Measurements from ENCODE around the gene MYO10. TPM values are rescaled to one million over a fixed set of nuclear protein-coding genes. Genes with fewer than 3 reads are reported as not detected.

Gene MYO10
- total RNA-seq (2021; fragmentation: NEBNext Ultra II Directional; extraction: Animal tissue kit (Norgen Biotek cat#: 25700)) (107 and 114 TPM in 2 replicates), polyA plus RNA-seq (2011; rRNA removed) (21.5 and 47.9 TPM in 2 replicates), polyA minus RNA-seq (2011; rRNA and poly(A)+ RNA removed) (70.3 and 76.3 TPM in 2 replicates)
- polyA plus RNA-seq (2011; cell fraction: cytosol; rRNA removed), result 40.4 TPM
- polyA plus RNA-seq (2011; cell fraction: nucleus; rRNA removed), result 83.2 TPM
- 68.8 to 86.4 TPM (median 79.6 TPM) in 4 replicates for polyA plus RNA-seq (2012, experiment 1 of 2)
- 9.5 TPM for polyA plus RNA-seq (2012, experiment 2 of 2)
- polyA plus RNA-seq (2013, experiment 1 of 2), result 50.2 TPM
- 46.3 TPM for polyA plus RNA-seq (2013, experiment 2 of 2)
- 69.5 TPM for polyA minus RNA-seq (2011; cell fraction: cytosol; rRNA and poly(A)+ RNA removed)
- polyA minus RNA-seq (2011; cell fraction: nucleus; rRNA and poly(A)+ RNA removed), result 106 TPM
- long read RNA-seq, experiment 1, partial matches to known transcripts, result 101 of 109 reads
- long read RNA-seq, experiment 1, other reads (novel, unspliced or antisense), result 8 of 109 reads
- long read RNA-seq, experiment 2, full-length matches to known transcripts, result 2 of 12 reads
- long read RNA-seq, experiment 2, partial matches to known transcripts, result 10 of 12 reads
- long read RNA-seq, experiment 2, other reads (novel, unspliced or antisense), result 0 of 12 reads

DNA sequence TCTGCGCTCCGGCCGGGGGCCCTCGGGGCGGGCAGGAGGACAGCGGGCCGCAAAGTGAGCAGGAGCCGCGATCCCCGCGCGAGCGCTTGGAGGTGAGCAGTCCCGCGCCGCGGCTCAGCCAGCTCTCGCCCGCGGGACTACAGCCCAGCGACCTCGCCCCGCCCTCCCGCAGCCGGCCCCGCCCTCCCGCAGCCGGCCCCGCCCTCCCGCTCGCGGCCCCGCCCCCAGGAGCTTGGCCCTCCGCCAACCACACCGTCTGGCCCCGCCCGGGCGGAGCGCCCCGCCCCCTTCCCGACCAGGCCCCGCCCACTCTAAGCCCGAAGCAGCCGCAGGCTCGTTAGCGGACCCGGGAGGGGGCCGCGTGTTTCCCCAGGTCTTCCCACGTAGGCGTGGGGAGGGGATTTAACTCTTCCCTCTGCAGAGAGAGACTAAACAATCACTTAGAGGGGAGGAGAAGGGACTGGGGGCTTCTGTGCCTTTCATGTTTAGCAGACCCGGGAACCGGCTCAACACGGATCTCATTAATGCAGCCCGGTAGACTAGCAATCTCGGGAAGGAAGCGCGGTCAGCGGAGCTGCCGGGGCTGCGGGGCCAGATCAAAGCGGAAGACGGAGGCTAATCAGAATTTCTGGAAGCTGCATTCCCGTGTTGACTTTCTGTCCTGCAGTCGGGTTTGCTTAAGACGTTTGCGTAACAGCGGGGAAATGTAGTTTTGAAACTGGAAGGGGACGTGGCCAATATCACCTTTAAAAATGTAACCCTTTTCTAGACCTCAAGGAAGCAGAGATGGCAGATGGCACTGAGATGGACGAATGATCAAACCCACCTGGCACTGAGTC lies at the start of gene MYO10:
MYO10 (minus strand) TSS at position 139 of the 839 bp plus-strand sequence. CDS start 480 bp downstream, outside the sequence.
- Histone ChIP-seq H2BK5ac (ENCODE audit: low read depth, low read length) (no peak within 1 kb of the TSS; the same call in 1 of the 2 replicates), H3K9ac (replicated peaks in 1 of 4; ENCODE audit: extremely low read depth in 1 of 4, low read depth in 3 of 4, low read length in 3 of 4) (peak within 1 kb of the TSS; percentile 44 to 85 (median 80); a peak in 6 of 7 replicates), H2BK12ac (ENCODE audit: low read depth, low read length) (peak within 1 kb of the TSS; percentile 61; the same call in 1 of the 2 replicates), H4K8ac (ENCODE audit: extremely low read depth, insufficient read depth, low read length) (peak within 1 kb of the TSS; percentile 1; the same call in 1 of the 2 replicates), H2BK20ac (ENCODE audit: low read length) (no peak within 1 kb of the TSS), H3K23me2 (ENCODE audit: low read depth, low read length) (peaks cover 8% of the 10 kb centered on the region), H3K18ac (ENCODE audit: extremely low read depth, low read length) (peak within 1 kb of the TSS; percentile 53; the same call in 1 of the 2 replicates), H3K9me3 (ENCODE audit: insufficient read depth in 2 of 2, low read depth in 1 of 2, low read length in 1 of 2) (no peaks in the 10 kb centered on the region), H3K36me3 (ENCODE audit: control insufficient read depth in 2 of 4, insufficient read depth in 4 of 4, low read length in 3 of 4) (no peaks in the 10 kb centered on the region), H3K79me2 (ENCODE audit: control insufficient read depth in 1 of 2, insufficient read depth in 2 of 2, low read length in 2 of 2) (peaks cover 6 to 38% of the 10 kb centered on the region in 2 experiments; a peak in 2 of 4 replicates), H4K5ac (ENCODE audit: insufficient read length, low read depth, low read length) (no peak within 1 kb of the TSS), H2AK5ac (ENCODE audit: low read depth, low read length) (no peak within 1 kb of the TSS), H3K4ac (replicated peaks; ENCODE audit: insufficient read length, low read depth, low read length) (no peak within 1 kb of the TSS), H3K14ac (ENCODE audit: insufficient read length) (no peak within 1 kb of the TSS), H3K4me1 (replicated peaks in 1 of 4; ENCODE audit: control insufficient read depth in 3 of 4, insufficient read depth in 4 of 4, low read length in 3 of 4) (peaks cover 0 to 14% (median 5%) of the 10 kb centered on the region in 4 experiments; a peak in 6 of 7 replicates), H2AFZ (ENCODE audit: low read length) (peak within 1 kb of the TSS; percentile 86; the same call in 1 of the 2 replicates), H2BK15ac (ENCODE audit: low read length) (no peak within 1 kb of the TSS; the same call in 1 of the 2 replicates), H3K23ac (ENCODE audit: insufficient read length) (no peak within 1 kb of the TSS), H3K4me3 (ENCODE audit: extremely low read depth in 1 of 4, insufficient read depth in 2 of 4, low read depth in 3 of 4, low read length in 4 of 4) (peak within 1 kb of the TSS; percentile 81 to 97 (median 88)), H3K27ac (ENCODE audit: low read depth, low read length) (no peak within 1 kb of the TSS), H3K79me1 (ENCODE audit: low read depth, low read length) (0 out of 2 replicates have a peak, but pooled peaks cover 2% of the 10 kb centered on the region), H2BK120ac (replicated peaks; ENCODE audit: low read depth, low read length) (no peak within 1 kb of the TSS), H3K27me3 (replicated peaks in 1 of 4; ENCODE audit: control insufficient read depth in 3 of 4, extremely low read depth in 1 of 4, insufficient read depth in 3 of 4, low read length in 3 of 4) (peaks cover 11 to 29% (median 23%) of the 10 kb centered on the region in 4 experiments), H3K56ac (replicated peaks; ENCODE audit: insufficient read length, low read depth, low read length) (no peak within 1 kb of the TSS), H3K4me2 (ENCODE audit: insufficient read depth in 1 of 2, low read depth in 2 of 2, low read length in 2 of 2) (peak within 1 kb of the TSS; percentile 84 to 88), H4K91ac (replicated peaks; ENCODE audit: insufficient read length, low read length) (peak within 1 kb of the TSS; percentile 76), H4K20me1 (replicated peaks in 1 of 2; ENCODE audit: control insufficient read depth in 1 of 2, insufficient read depth in 2 of 2, low read length in 2 of 2) (peaks cover 15% of the 10 kb centered on the region in 2 experiments)
- WGBS, 2 experiments (ENCODE audit: extremely low coverage in 1 of 2, insufficient coverage in 1 of 2, insufficient read length in 1 of 2, insufficient replicate concordance in 2 of 2, low coverage in 1 of 2, low lambda C conversion rate in 2 of 2, missing lambda C conversion rate in 1 of 2), result 3% methylated on average over 27 of the region's 70 CpGs; no CpG with 5 or more reads in 1 of the 2 experiments
- no peak for FAIRE-seq
- CTCF ChIA-PET (ENCODE audit: partially characterized antibody), result interaction anchor here (0.9 to 2.6 kb wide), 6 partner anchors 14 to 254 kb away, joined by 3 to 15 read pairs (median 3); no protein-coding TSS in a partner anchor
- peak; percentile 50 to 94 for DNase-seq (ENCODE audit: low read depth in 1 of 2, low spot score in 2 of 2)
- POLR2A ChIA-PET (ENCODE audit: partially characterized antibody), result interaction anchor here (0.9 to 1.6 kb wide), 3 partner anchors 10 to 119 kb away, joined by 3 to 5 read pairs (median 5); no protein-coding TSS in a partner anchor
- TF ChIP-seq CHD2 (IDR thresholded peaks at IDR 0.05; ENCODE audit: low read length) (no peak), TAF7 (optimal IDR thresholded peaks at IDR 0.05; ENCODE audit: borderline replicate concordance, low read depth, low read length) (no peak), TAF1 (IDR thresholded peaks at IDR 0.05; ENCODE audit: low read depth, low read length) (peak; percentile 67; the same call in 1 of the 2 replicates), USF2 (IDR thresholded peaks at IDR 0.05; ENCODE audit: low read length) (no peak), EP300 (IDR thresholded peaks at IDR 0.05; ENCODE audit: borderline replicate concordance in 1 of 2, low read depth in 2 of 2, low read length in 2 of 2) (no peak)
- TF ChIP-seq, protein P1, sequence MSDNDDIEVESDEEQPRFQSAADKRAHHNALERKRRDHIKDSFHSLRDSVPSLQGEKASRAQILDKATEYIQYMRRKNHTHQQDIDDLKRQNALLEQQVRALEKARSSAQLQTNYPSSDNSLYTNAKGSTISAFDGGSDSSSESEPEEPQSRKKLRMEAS (IDR thresholded peaks at IDR 0.05), result peak; percentile 8; the same call in 1 of the 2 replicates
